Uterus (tissue), 4 donors: ENCODE data around the gene TMEM181. TPM values are rescaled to one million over a fixed set of nuclear protein-coding genes. Genes with fewer than 3 reads are reported as not detected.
"Not testable (repeated sequence)": the region's sequence is repeated elsewhere in the genome, so short reads cannot be mapped to it uniquely, and the experiment has no call there.

ENCODE experiments used
- DNase-seq, 2 donors: peaks; one replicate each; pipeline ENCODE4 v3.0.0-alpha.2; 2019 to 2020
- H3K27ac ChIP-seq, 2 donors: fragments of 200-600 bp; sonication (generic); 1 replicate in 1 of 2; 2 replicates in 1 of 2; pipeline ENCODE4 v1.5.1; 2016 to 2018
- H3K27me3 ChIP-seq, 2 donors: fragments of 200-600 bp; sonication (generic); one replicate each; pipeline ENCODE4 v1.5.1; 2018 to 2019; ENCODE audit warnings: control low read depth in 1 of 2
- H3K36me3 ChIP-seq, 2 donors: fragments of 200-600 bp; sonication (generic); one replicate each; pipeline ENCODE4 v1.5.1; 2019; ENCODE audit warnings: control low read depth in 1 of 2
- H3K4me1 ChIP-seq, 2 donors: fragments of 200-600 bp; sonication (generic); one replicate each; pipeline ENCODE4 v1.5.1; 2018 to 2019; ENCODE audit warnings: control low read depth in 1 of 2
- H3K4me3 ChIP-seq, 2 donors: fragments of 200-600 bp; sonication (generic); 1 replicate in 1 of 2; 2 replicates in 1 of 2; pipeline ENCODE4 v1.5.1; 2018 to 2019; ENCODE audit warnings: mild to moderate bottlenecking in 1 of 2
- H3K9me3 ChIP-seq, 2 donors: fragments of 200-600 bp; sonication (generic); one replicate each; pipeline ENCODE4 v1.5.1; 2019; ENCODE audit warnings: control low read depth in 1 of 2
- CTCF ChIP-seq, 4 experiments: fragments of 200-600 bp in 2 of 4; fragments of 450-650 bp in 2 of 4; sonication (generic) in 2 of 4; IDR thresholded peaks; one replicate each; pipeline ENCODE4 v1.5.1; 2016 to 2019; ENCODE audit warnings: antibody characterized with exemption in 4 of 4, mild to moderate bottlenecking in 2 of 4, moderate library complexity in 1 of 4
- POLR2A ChIP-seq, 2 donors: fragments of 450-650 bp; IDR thresholded peaks; one replicate each; pipeline ENCODE4 v1.6.1; 2016; ENCODE audit warnings: antibody characterized with exemption in 2 of 2, mild to moderate bottlenecking in 1 of 2, moderate library complexity in 1 of 2
- intact Hi-C: fragments of 100-400 bp; cut with DNase I; formaldehyde crosslinking; loops from one replicate; pipeline ENCODE4 v1.15.1; 2023; ENCODE audit warnings: low total_unique reads
- total RNA-seq, 4 donors: library from RNA; depleted of rRNA in 3 of 4; stranded (reverse); fragments of >200 nt in 3 of 4; gene quantifications; one replicate each; pipeline versions ENCODE4 v1.1.0 to v1.2.4, GENCODE V29; 2014 to 2023
- donor health status: DM: yes; HTN: yes; CAD: no.

TMEM181 gene
- total RNA-seq, 4 donors from 2014 or later, result 17.6 to 36.6 (median 28.8) TPM

DNA sequence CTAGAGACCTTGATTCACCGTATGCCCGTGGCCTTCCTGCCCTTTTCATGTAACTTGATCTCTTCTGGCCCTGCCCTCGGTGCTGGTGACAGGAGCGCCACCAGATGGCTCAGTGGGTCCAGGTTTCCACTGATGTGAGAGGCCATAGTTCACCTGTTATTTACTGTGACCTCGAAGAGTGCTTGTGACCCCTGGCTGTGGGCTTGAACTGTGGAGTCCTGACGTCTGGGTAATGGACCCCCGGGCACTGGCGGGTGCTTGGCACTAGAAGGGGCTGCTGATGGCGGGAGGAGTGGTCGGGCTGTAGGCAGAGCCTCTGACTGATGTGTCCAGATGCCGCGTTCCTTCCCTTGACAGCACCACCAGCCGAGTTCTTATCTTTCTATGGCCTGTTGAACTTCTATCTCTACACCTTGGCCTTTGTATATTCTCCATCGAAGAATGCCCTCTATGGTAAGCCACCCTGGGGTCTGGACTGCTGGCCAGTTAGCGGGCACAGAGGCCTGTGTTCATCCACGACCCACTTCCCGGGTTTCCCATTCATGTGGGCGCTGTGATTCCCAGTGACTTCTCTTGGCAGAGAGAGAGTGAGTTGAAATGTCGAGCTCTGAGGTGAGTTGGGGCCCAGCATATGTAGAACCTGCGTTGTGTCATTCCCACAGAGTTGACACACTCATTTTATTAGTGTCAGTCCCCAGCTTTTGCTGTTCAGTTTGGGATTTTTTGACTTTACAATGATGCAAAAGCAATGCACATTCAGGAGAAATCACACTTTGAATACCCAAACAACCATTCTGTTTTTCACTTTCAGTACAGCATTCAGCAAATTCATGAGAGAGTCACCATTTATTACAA is 69.7 kb downstream of the TMEM181 start:
- Histone ChIP-seq H3K36me3 (no peaks in the 10 kb centered on the region), H3K27ac (peak overlapping the region in 1 of 2 donors; percentile 74), H3K27me3 (no peaks in the 10 kb centered on the region), H3K4me3 (no peak overlapping the region), H3K9me3 (no peaks in the 10 kb centered on the region), H3K4me1 (peaks cover 0 to 4% of the 10 kb centered on the region in 2 donors)
- TF ChIP-seq POLR2A (IDR thresholded peaks at IDR 0.05) (no peak), CTCF (IDR thresholded peaks at IDR 0.05) (no peak)
- DNase-seq, result peak in 1 of 2 donors; percentile 14
- intact Hi-C loops, result no loop called here

- no peak for TF ChIP-seq POLR2A (IDR thresholded peaks at IDR 0.05)
- no peak for TF ChIP-seq CTCF (IDR thresholded peaks at IDR 0.05)
- Histone ChIP-seq H3K4me1 (peaks cover 0 to 4% of the 10 kb centered on the region in 2 donors), H3K9me3 (no peaks in the 10 kb centered on the region), H3K27me3 (no peaks in the 10 kb centered on the region), H3K4me3 (no peak overlapping the region), H3K27ac (peak overlapping the region; percentile 68 to 74), H3K36me3 (no peaks in the 10 kb centered on the region)
- DNase-seq, result peak; percentile 50 to 73
- intact Hi-C loops, result no loop called here
Observed at GRCh38 chr6:158630938-158631616, 71.2 kb downstream of the TMEM181 start.

DNA sequence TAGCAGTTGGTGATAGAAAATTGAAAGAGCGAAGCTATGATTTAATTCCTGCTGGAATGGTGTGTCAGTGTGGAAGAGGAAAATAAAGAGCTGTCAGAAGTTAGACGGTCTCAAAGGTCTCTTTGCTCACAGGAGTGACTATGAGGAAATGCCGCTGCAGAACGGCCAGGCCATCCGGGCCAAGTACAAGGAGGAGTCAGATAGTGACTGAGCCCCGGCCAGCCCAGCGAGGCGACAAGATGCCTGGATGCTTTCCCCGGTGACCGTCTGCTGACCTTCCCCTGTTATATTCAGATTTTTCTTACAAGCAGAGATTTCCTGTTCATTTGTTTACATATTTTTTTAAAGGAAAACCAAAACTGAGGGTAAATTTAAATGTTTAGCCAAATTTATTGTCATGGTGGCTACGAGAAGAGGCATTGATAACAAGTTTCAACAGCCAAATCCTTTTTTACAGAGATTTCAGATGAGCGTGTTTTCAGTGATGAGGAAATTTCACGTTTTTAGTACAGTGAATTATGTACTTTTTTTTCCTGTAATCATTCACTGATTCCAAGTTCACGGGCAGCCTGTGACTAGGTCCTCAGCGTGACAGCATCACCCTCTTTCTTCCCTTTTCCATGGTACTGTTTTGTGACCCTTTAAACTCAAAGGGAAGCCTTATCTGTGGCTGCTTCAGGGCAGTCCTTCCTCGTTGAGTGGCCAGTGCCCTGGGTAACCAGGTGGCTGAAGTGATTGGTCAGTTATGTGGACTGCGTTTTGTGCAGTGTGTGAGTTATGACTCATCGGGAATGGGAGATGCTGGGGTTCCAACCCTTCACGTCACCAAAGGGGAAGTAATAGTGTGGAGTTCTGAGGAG is 72.0 kb downstream of the TMEM181 start:
- no peak for TF ChIP-seq CTCF (IDR thresholded peaks at IDR 0.05)
- no peak for TF ChIP-seq POLR2A (IDR thresholded peaks at IDR 0.05)
- peak; percentile 61 to 71 for DNase-seq
- Histone ChIP-seq H3K27me3 (no peaks in the 10 kb centered on the region), H3K4me3 (no peak overlapping the region), H3K27ac (peak overlapping the region; percentile 68 to 74), H3K36me3 (no peaks in the 10 kb centered on the region), H3K4me1 (peaks cover 0 to 4% of the 10 kb centered on the region in 2 donors), H3K9me3 (no peaks in the 10 kb centered on the region)
- intact Hi-C loops, result no loop called here

DNA sequence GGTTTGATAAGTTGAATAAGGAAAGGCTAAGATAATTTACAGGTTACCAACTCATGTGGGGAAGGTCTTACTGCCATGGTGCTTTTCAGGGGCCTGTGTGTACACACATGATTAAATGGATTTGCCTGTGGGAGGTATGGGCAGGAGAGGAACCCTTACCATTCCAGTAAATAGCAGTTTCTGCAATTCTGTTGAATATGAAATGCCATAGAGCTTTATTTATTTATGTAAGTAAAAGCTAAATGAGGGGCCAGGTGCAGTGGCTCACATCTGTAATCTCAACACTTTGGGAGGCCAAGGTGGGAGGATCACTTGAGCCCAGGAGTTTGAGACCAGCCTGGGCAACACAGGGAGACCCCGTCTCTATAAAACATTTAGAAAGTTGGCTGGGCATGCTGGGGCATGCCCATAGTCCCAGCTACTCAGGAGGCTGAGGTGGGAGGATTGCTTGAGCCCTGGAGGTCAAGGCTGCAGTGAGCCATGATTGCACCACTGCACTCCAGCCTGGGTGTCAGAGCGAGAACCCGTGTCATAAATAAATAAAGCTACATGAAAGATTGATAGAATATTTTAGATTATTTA is 72.7 kb downstream of the TMEM181 start:
- intact Hi-C loops, H3K36me3 ChIP-seq, H3K4me1 ChIP-seq, H3K4me3 ChIP-seq, H3K27me3 ChIP-seq, H3K9me3 ChIP-seq, DNase-seq: not testable (repeated sequence)
- peak overlapping the region; percentile 68 to 74 for H3K27ac ChIP-seq

DNA sequence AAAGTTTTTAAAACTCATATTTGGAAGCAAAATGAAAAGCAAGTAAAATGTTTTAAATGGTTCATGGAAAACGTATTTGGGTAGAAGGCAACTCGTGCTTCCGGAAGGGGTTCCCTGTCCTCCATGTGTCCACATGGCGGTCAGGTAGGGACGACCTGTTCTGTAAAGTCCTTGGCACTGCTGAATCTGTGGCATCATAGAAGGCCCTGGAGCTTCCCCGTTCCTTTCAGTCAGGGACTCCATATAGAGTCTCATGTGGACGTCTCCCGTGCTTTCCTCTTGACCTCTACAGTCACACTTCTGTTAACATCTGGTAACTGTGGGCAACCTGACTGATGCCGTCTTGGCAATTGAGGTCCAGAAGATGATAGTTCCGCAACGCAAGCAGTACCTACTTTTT is 73.2 kb downstream of the TMEM181 start:
- Histone ChIP-seq H3K36me3 (no peaks in the 10 kb centered on the region), H3K27ac (no peak overlapping the region), H3K9me3 (no peaks in the 10 kb centered on the region), H3K27me3 (no peaks in the 10 kb centered on the region), H3K4me3 (no peak overlapping the region), H3K4me1 (peaks cover 0 to 4% of the 10 kb centered on the region in 2 donors)
- TF ChIP-seq POLR2A (IDR thresholded peaks at IDR 0.05) (no peak), CTCF (IDR thresholded peaks at IDR 0.05) (no peak)
- intact Hi-C loops, result no loop called here
- DNase-seq, result no peak
